ENCODE measurements around the gene VAV3. TPM values are rescaled to one million over a fixed set of nuclear protein-coding genes. Genes with fewer than 3 reads are reported as not detected.

Gene VAV3
- total RNA-seq, 1 donor from 2014 or later, result 0.64 TPM

DNA sequence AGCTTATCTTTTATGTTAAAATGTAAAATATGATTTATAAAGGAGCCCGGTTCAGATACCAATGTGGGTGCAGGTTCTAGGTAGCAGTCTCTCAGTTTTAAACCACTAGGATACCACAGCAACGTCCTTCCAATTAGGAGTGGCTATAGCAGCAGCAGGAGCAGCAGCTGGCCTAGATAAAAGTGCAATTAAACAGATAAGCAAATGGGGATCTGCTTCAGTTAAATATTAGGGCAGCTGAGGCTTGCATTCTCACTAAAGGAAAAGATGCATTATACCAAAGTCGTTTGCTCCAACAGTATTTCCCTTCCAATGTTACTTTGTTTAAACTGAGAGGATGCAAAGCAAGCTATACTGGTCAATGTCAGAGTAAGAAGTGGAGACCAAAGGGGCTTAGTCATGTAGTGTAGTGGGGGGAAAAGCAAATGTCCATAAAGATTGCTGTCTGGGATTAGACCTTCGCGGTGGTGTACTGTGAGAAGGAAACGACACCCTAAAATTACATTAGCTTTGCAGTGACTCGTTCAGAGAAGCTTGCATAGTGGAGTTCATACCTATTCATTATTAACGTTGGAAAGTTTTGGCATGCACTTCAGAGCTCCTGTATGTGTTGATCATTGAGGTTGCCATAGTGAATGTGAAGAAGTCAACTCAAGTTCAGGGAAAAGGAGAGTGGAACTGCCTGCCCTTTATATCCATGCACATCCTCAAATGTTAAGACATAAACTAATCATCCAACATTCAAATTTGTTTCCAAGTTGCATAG, 272.2 kb downstream of the VAV3 start:
- no peak overlapping the region for H3K4me3 ChIP-seq
- no peak for DNase-seq (ENCODE audit: low spot score in 2 of 2)
- H3K9me3 ChIP-seq, result no peaks in the 10 kb centered on the region
- H3K36me3 ChIP-seq, result no peaks in the 10 kb centered on the region
- TF ChIP-seq, protein P1, sequence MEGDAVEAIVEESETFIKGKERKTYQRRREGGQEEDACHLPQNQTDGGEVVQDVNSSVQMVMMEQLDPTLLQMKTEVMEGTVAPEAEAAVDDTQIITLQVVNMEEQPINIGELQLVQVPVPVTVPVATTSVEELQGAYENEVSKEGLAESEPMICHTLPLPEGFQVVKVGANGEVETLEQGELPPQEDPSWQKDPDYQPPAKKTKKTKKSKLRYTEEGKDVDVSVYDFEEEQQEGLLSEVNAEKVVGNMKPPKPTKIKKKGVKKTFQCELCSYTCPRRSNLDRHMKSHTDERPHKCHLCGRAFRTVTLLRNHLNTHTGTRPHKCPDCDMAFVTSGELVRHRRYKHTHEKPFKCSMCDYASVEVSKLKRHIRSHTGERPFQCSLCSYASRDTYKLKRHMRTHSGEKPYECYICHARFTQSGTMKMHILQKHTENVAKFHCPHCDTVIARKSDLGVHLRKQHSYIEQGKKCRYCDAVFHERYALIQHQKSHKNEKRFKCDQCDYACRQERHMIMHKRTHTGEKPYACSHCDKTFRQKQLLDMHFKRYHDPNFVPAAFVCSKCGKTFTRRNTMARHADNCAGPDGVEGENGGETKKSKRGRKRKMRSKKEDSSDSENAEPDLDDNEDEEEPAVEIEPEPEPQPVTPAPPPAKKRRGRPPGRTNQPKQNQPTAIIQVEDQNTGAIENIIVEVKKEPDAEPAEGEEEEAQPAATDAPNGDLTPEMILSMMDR (IDR thresholded peaks at IDR 0.05), result no peak
- intact Hi-C loops (cut with DNase I), result no loop called here
- H3K4me1 ChIP-seq, result no peaks in the 10 kb centered on the region
- H3K27me3 ChIP-seq, result no peaks in the 10 kb centered on the region
- H3K27ac ChIP-seq, result no peak overlapping the region

DNA sequence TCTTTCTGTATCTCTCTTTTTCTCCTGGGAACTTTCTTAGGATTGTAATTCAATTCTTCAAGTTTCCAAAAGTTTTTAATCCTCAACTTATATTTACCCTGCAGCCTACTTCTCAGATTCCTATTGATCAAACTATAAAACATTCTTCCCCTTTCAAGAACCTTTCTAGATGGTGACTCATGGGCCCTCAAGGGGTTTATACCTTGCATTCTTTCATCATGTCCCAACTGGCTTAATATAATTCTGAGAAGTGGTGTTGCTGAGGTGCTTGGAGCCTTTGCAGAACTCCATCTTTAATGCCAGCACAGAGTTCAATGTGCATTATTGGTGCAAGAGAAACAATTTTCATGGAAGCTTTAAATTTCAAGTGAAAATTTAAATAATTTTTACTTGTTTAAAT, 273.4 kb downstream of the VAV3 start:
- no peaks in the 10 kb centered on the region for H3K9me3 ChIP-seq
- H3K36me3 ChIP-seq, result no peaks in the 10 kb centered on the region
- DNase-seq (ENCODE audit: low spot score in 2 of 2), result no peak
- intact Hi-C loops (cut with DNase I), result no loop called here
- H3K4me3 ChIP-seq, result no peak overlapping the region
- H3K27me3 ChIP-seq, result no peaks in the 10 kb centered on the region
- TF ChIP-seq, protein P1 (IDR thresholded peaks at IDR 0.05), result no peak
- H3K27ac ChIP-seq, result no peak overlapping the region
- H3K4me1 ChIP-seq, result no peaks in the 10 kb centered on the region

DNA sequence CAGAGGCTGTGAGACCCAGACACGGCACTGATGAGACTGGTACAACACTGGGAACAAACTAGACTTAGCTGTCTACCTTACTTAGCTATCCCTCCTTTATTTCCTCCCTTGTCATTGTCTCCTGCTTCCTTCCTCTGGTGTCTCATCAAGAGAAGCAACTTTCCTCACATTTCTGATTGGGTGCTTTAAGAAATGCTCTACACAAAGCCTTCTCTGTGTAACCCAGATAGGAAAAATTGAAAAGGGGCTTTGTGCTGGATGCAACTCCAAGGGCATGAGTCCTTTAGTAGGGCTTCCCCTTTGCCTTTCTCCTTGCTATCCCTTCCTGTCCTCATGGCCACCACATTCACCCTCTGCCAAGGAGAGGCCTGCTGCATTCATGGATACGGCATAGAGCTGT, 274.5 kb downstream of the VAV3 start:
- no peak overlapping the region for H3K4me3 ChIP-seq
- H3K9me3 ChIP-seq, result no peaks in the 10 kb centered on the region
- intact Hi-C loops (cut with DNase I), result no loop called here
- H3K4me1 ChIP-seq, result no peaks in the 10 kb centered on the region
- H3K27ac ChIP-seq, result no peak overlapping the region
- no peak for DNase-seq (ENCODE audit: low spot score in 2 of 2)
- no peaks in the 10 kb centered on the region for H3K27me3 ChIP-seq
- TF ChIP-seq, protein P1 (IDR thresholded peaks at IDR 0.05), result no peak
- H3K36me3 ChIP-seq, result no peaks in the 10 kb centered on the region

DNA sequence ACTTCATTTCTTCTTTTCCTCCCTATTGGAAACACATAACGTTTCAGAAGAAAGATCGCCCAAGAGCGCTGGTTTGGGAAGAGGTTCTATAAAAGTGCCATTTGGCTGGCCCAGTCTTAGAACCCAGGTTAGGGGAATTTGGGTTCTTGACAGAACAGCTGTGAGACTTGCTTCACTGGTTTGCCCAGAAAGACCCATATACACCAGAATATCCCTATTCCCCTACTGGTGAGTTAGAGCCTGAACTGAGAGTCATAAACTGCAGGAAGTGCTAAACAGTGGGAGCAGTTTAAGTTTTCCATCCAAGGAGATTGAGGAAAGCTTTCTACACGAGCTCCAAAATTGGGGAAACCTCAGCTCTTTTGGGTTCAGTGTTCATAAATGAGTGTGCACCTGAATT, 275.2 kb downstream of the VAV3 start:
- Histone ChIP-seq H3K9me3 (no peaks in the 10 kb centered on the region), H3K4me1 (no peaks in the 10 kb centered on the region), H3K27ac (no peak overlapping the region), H3K4me3 (no peak overlapping the region), H3K36me3 (no peaks in the 10 kb centered on the region), H3K27me3 (no peaks in the 10 kb centered on the region)
- TF ChIP-seq, protein P1 (IDR thresholded peaks at IDR 0.05), result no peak
- intact Hi-C loops (cut with DNase I), result no loop called here
- no peak for DNase-seq (ENCODE audit: low spot score in 2 of 2)

DNA sequence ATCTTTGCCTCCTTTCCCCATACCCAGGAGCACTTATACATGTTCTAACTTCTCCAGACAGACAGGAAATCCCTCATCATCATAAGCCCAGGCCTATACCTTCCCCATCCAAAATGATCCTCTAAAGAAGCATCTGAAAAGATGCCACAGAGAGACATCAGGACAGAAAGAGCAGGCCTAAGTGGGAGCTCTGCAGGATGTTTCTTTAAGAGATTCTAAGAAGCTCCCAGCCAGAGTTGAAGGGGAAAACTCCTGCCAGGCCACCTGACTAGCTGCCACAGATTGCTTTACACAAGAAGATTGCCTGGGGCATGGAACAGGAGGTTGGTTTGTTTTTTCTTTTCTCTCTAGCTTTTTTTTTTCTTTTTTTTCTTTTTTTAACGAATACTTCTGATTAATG, 275.8 kb downstream of the VAV3 start:
- Histone ChIP-seq H3K27me3 (no peaks in the 10 kb centered on the region), H3K4me1 (no peaks in the 10 kb centered on the region), H3K36me3 (no peaks in the 10 kb centered on the region), H3K9me3 (no peaks in the 10 kb centered on the region), H3K27ac (no peak overlapping the region), H3K4me3 (no peak overlapping the region)
- intact Hi-C loops (cut with DNase I), result no loop called here
- no peak for DNase-seq (ENCODE audit: low spot score in 2 of 2)
- TF ChIP-seq, protein P1 (IDR thresholded peaks at IDR 0.05), result no peak

Data from ascending aorta (tissue), 2 donors.